ENCODE results near the gene ACSS2.

ACSS2 gene

GRCh38 chr20:34971561-34972235 lies 95.3 kb downstream of the ACSS2 start:
- Histone ChIP-seq H3K9ac (ENCODE audit: low read depth, low read length) (no peak overlapping the region), H3K9me3 (ENCODE audit: insufficient read depth, low read depth, low read length) (no peaks in the 10 kb centered on the region), H3K27me3 (ENCODE audit: insufficient read depth, low read length) (no peaks in the 10 kb centered on the region), H3K4me3 (ENCODE audit: low read length) (no peak overlapping the region), H3K27ac (ENCODE audit: low read length) (no peak overlapping the region), H3K4me1 (ENCODE audit: insufficient read depth, low read length) (no peaks in the 10 kb centered on the region; the same call in 1 of the 2 replicates), H3K36me3 (ENCODE audit: insufficient read depth, low read depth, low read length) (no peaks in the 10 kb centered on the region)

GRCh38 chr20:34974246-34974645 lies 97.8 kb downstream of the ACSS2 start:
- Histone ChIP-seq H3K4me3 (ENCODE audit: low read length) (no peak overlapping the region), H3K36me3 (ENCODE audit: insufficient read depth, low read depth, low read length) (no peaks in the 10 kb centered on the region), H3K4me1 (ENCODE audit: insufficient read depth, low read length) (peaks cover 3% of the 10 kb centered on the region; the same call in 1 of the 2 replicates), H3K27ac (ENCODE audit: low read length) (no peak overlapping the region), H3K27me3 (ENCODE audit: insufficient read depth, low read length) (no peaks in the 10 kb centered on the region), H3K9me3 (ENCODE audit: insufficient read depth, low read depth, low read length) (no peaks in the 10 kb centered on the region), H3K9ac (ENCODE audit: low read depth, low read length) (no peak overlapping the region)

GRCh38 chr20:34976286-34976685 lies 99.9 kb downstream of the ACSS2 start:
- Histone ChIP-seq H3K9me3 (ENCODE audit: insufficient read depth, low read depth, low read length) (no peaks in the 10 kb centered on the region), H3K27ac (ENCODE audit: low read length) (no peak overlapping the region), H3K9ac (ENCODE audit: low read depth, low read length) (no peak overlapping the region), H3K4me1 (ENCODE audit: insufficient read depth, low read length) (peaks cover 7% of the 10 kb centered on the region; the same call in 1 of the 2 replicates), H3K36me3 (ENCODE audit: insufficient read depth, low read depth, low read length) (no peaks in the 10 kb centered on the region), H3K27me3 (ENCODE audit: insufficient read depth, low read length) (no peaks in the 10 kb centered on the region), H3K4me3 (ENCODE audit: low read length) (no peak overlapping the region)
